GM12878 (cell line): Measurements from ENCODE around the gene PASK. TPM values are rescaled to one million over a fixed set of nuclear protein-coding genes. Genes with fewer than 3 reads are reported as not detected.

Experiments
- CEBPZ ChIP-seq: fragments of 150-350 bp; IDR thresholded peaks from 2 replicates; pipeline ENCODE4 v1.6.1; 2016; ENCODE audit warnings: low read depth, low read length
- RB1 ChIP-seq: fragments of 450-650 bp; formaldehyde crosslinking; IDR thresholded peaks from 2 replicates; pipeline ENCODE4 v1.6.1; 2017; ENCODE audit warnings: mild to moderate bottlenecking, borderline replicate concordance
- polyA plus RNA-seq, 11 experiments: library from polyadenylated mRNA; depleted of rRNA in 4 of 11; unstranded in 6 of 11; stranded (reverse) in 5 of 11; fragments of >200 nt; fragmentation: Nextera tagmentation in 4 of 11; fragmentation: Illumina TruSeq in 1 of 11; extraction: Ambion mirVana in 4 of 11; extraction: Trizol in 1 of 11; gene quantifications; 1 replicate in 1 of 11; 2 replicates in 10 of 11; pipeline versions ENCODE4 v1.2.1 to v1.2.3, GENCODE V29; 2011 to 2016; ENCODE audit warnings: inconsistent platforms in 2 of 11, missing spikeins in 2 of 11, low read depth in 1 of 11
- total RNA-seq, 4 experiments: library from RNA; depleted of rRNA in 3 of 4; stranded (reverse); fragments of >200 nt in 3 of 4; fragmentation: Illumina TruSeq in 1 of 4; extraction: Trizol in 1 of 4; gene quantifications; 2 replicates each; pipeline versions ENCODE4 v1.2.1 to v1.2.3, GENCODE V29; 2013 to 2021
- TF ChIP-seq, protein P1 (sequence below): fragments of 450-650 bp; conservative IDR thresholded peaks from 2 replicates; pipeline ENCODE4 v1.6.1; 2017; ENCODE audit warnings: mild to moderate bottlenecking, moderate library complexity

PASK gene
- total and polyA plus RNA-seq, 10 of the 15 experiments (the other 5 are each of a cell fraction or from before 2014, with no cell fraction given): 9.6 to 62.2 (median 28.5) TPM

GRCh38 chr2:241068942-241069810, 80.1 kb downstream of the PASK start (continued):
- TF ChIP-seq CEBPZ: no peak
- no peak for TF ChIP-seq RB1
- TF ChIP-seq, protein P1, sequence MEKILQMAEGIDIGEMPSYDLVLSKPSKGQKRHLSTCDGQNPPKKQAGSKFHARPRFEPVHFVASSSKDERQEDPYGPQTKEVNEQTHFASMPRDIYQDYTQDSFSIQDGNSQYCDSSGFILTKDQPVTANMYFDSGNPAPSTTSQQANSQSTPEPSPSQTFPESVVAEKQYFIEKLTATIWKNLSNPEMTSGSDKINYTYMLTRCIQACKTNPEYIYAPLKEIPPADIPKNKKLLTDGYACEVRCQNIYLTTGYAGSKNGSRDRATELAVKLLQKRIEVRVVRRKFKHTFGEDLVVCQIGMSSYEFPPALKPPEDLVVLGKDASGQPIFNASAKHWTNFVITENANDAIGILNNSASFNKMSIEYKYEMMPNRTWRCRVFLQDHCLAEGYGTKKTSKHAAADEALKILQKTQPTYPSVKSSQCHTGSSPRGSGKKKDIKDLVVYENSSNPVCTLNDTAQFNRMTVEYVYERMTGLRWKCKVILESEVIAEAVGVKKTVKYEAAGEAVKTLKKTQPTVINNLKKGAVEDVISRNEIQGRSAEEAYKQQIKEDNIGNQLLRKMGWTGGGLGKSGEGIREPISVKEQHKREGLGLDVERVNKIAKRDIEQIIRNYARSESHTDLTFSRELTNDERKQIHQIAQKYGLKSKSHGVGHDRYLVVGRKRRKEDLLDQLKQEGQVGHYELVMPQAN: no peak
